ENCODE data around the gene RMND5B. TPM values are rescaled to one million over a fixed set of nuclear protein-coding genes. Genes with fewer than 3 reads are reported as not detected.

Gene RMND5B
- total and polyA plus RNA-seq, 2 of the 13 experiments (the other 11 are each of a cell fraction or from before 2014, with no cell fraction given), result 18.6 to 20.4 TPM

DNA sequence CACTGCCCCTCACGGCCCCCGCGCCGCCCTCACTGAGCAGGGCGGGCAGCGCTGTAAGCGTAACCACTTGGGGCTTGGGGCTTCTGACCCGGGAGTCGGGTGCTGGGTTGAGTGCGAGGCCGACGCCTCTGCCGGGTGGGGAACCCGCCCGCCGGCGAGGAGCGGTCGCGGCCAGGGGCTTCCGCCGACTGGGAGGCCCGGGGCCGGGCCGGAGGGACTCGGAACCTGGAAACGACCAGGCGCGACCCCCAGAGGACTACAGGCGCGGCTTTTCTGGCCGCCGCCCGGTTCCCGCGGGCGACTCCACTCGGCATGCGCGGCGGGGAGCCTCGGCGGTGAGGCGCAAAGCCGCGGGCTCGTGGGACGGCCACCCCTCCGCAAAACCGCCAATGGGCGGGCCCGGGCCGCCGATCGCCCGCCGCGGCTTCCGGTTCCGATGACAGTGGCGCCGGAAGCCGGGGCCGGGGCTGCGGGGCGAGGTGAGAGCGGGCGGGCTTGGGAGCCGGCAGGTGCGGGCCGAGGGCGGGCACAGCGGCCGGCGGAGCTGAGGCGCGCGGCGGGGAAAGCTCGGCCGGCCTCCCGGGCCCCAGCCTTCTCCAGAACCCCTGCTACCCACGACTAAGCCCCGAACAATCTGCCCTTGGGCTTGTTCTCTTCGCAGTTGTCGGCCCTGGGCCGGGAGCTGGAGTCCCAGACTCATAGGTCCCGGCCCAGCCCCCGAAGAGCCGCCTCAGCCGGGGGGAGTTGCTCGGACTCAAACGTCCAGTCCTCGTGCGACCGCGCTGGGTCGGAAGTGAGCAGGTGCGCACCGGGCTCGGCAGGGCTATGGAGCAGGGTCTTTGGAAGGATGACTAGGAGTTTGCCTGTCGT, at the start of gene RMND5B (continued):
- TF ChIP-seq, protein P1, sequence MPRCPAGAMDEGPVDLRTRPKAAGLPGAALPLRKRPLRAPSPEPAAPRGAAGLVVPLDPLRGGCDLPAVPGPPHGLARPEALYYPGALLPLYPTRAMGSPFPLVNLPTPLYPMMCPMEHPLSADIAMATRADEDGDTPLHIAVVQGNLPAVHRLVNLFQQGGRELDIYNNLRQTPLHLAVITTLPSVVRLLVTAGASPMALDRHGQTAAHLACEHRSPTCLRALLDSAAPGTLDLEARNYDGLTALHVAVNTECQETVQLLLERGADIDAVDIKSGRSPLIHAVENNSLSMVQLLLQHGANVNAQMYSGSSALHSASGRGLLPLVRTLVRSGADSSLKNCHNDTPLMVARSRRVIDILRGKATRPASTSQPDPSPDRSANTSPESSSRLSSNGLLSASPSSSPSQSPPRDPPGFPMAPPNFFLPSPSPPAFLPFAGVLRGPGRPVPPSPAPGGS (CRISPR knock-in tag; IDR thresholded peaks at IDR 0.05), result peak; percentile 22; the same call in 1 of the 2 replicates
- TF ChIP-seq, protein P2, sequence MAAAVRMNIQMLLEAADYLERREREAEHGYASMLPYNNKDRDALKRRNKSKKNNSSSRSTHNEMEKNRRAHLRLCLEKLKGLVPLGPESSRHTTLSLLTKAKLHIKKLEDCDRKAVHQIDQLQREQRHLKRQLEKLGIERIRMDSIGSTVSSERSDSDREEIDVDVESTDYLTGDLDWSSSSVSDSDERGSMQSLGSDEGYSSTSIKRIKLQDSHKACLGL (CRISPR knock-in tag; IDR thresholded peaks at IDR 0.05), result peak; percentile 76
- TF ChIP-seq, protein P3, sequence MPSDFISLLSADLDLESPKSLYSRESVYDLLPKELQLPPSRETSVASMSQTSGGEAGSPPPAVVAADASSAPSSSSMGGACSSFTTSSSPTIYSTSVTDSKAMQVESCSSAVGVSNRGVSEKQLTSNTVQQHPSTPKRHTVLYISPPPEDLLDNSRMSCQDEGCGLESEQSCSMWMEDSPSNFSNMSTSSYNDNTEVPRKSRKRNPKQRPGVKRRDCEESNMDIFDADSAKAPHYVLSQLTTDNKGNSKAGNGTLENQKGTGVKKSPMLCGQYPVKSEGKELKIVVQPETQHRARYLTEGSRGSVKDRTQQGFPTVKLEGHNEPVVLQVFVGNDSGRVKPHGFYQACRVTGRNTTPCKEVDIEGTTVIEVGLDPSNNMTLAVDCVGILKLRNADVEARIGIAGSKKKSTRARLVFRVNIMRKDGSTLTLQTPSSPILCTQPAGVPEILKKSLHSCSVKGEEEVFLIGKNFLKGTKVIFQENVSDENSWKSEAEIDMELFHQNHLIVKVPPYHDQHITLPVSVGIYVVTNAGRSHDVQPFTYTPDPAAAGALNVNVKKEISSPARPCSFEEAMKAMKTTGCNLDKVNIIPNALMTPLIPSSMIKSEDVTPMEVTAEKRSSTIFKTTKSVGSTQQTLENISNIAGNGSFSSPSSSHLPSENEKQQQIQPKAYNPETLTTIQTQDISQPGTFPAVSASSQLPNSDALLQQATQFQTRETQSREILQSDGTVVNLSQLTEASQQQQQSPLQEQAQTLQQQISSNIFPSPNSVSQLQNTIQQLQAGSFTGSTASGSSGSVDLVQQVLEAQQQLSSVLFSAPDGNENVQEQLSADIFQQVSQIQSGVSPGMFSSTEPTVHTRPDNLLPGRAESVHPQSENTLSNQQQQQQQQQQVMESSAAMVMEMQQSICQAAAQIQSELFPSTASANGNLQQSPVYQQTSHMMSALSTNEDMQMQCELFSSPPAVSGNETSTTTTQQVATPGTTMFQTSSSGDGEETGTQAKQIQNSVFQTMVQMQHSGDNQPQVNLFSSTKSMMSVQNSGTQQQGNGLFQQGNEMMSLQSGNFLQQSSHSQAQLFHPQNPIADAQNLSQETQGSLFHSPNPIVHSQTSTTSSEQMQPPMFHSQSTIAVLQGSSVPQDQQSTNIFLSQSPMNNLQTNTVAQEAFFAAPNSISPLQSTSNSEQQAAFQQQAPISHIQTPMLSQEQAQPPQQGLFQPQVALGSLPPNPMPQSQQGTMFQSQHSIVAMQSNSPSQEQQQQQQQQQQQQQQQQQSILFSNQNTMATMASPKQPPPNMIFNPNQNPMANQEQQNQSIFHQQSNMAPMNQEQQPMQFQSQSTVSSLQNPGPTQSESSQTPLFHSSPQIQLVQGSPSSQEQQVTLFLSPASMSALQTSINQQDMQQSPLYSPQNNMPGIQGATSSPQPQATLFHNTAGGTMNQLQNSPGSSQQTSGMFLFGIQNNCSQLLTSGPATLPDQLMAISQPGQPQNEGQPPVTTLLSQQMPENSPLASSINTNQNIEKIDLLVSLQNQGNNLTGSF (CRISPR knock-in tag; IDR thresholded peaks at IDR 0.05), result 0 out of 2 replicates have a peak, but pooled peaks have one; percentile 30
- TF ChIP-seq AGO1 (IDR thresholded peaks at IDR 0.05; ENCODE audit: low read depth, low read length, poor library complexity, severe bottlenecking) (peak; percentile 56), SMAD1 (CRISPR knock-in tag; IDR thresholded peaks at IDR 0.05; ENCODE audit: borderline replicate concordance, low read depth) (no peak; the same call in 1 of the 2 replicates), NRL (CRISPR knock-in tag; IDR thresholded peaks at IDR 0.05; ENCODE audit: borderline replicate concordance) (no peak; the same call in 1 of the 2 replicates), ZNF788 (CRISPR knock-in tag; IDR thresholded peaks at IDR 0.05; ENCODE audit: borderline replicate concordance) (peak; percentile 63; the same call in 1 of the 2 replicates), ZNF7 (CRISPR knock-in tag; IDR thresholded peaks at IDR 0.05) (no peak), PRMT3 (CRISPR knock-in tag; IDR thresholded peaks at IDR 0.05; ENCODE audit: borderline replicate concordance, low read depth) (no peak), TOE1 (CRISPR knock-in tag; IDR thresholded peaks at IDR 0.05) (no peak), KDM5B (CRISPR knock-in tag; IDR thresholded peaks at IDR 0.05; ENCODE audit: borderline replicate concordance) (peak; percentile 91), ZNF333 (CRISPR knock-in tag; IDR thresholded peaks at IDR 0.05; ENCODE audit: borderline replicate concordance) (peak; percentile 21; the same call in 1 of the 2 replicates), HMG20A (CRISPR knock-in tag; IDR thresholded peaks at IDR 0.05; ENCODE audit: borderline replicate concordance) (no peak), KDM3A (CRISPR knock-in tag; IDR thresholded peaks at IDR 0.05; ENCODE audit: low read depth) (no peak), SP5 (CRISPR knock-in tag; IDR thresholded peaks at IDR 0.05; ENCODE audit: borderline replicate concordance, low read depth) (no peak), MTA3 (CRISPR knock-in tag; IDR thresholded peaks at IDR 0.05) (no peak)
- TF ChIP-seq, protein P4, sequence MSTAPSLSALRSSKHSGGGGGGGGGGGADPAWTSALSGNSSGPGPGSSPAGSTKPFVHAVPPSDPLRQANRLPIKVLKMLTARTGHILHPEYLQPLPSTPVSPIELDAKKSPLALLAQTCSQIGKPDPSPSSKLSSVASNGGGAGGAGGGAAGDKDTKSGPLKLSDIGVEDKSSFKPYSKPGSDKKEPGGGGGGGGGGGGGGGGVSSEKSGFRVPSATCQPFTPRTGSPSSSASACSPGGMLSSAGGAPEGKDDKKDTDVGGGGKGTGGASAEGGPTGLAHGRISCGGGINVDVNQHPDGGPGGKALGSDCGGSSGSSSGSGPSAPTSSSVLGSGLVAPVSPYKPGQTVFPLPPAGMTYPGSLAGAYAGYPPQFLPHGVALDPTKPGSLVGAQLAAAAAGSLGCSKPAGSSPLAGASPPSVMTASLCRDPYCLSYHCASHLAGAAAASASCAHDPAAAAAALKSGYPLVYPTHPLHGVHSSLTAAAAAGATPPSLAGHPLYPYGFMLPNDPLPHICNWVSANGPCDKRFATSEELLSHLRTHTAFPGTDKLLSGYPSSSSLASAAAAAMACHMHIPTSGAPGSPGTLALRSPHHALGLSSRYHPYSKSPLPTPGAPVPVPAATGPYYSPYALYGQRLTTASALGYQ (CRISPR knock-in tag; IDR thresholded peaks at IDR 0.05), result peak; percentile 58; the same call in 1 of the 2 replicates
- TF ChIP-seq, protein P5, sequence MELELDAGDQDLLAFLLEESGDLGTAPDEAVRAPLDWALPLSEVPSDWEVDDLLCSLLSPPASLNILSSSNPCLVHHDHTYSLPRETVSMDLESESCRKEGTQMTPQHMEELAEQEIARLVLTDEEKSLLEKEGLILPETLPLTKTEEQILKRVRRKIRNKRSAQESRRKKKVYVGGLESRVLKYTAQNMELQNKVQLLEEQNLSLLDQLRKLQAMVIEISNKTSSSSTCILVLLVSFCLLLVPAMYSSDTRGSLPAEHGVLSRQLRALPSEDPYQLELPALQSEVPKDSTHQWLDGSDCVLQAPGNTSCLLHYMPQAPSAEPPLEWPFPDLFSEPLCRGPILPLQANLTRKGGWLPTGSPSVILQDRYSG (CRISPR knock-in tag; IDR thresholded peaks at IDR 0.05), result peak; percentile 94; the same call in 1 of the 2 replicates

Data from HepG2 (cell line).